Suprapubic skin (tissue), 4 donors: ENCODE data around the gene TMEM250.

Experiments used
- POLR2A ChIP-seq, 2 donors: fragments of 450-650 bp; IDR thresholded peaks; one replicate each; pipeline ENCODE4 v1.6.1; 2017; ENCODE audit warnings: antibody characterized with exemption in 2 of 2, mild to moderate bottlenecking in 2 of 2, moderate library complexity in 2 of 2
- POLR2AphosphoS5 ChIP-seq, 3 donors: sonication (generic); formaldehyde crosslinking; IDR thresholded peaks; one replicate each; pipeline ENCODE4 v1.6.1; 2017; ENCODE audit warnings: antibody characterized with exemption in 3 of 3

GRCh38 chr9:136145580-136145979 lies 26.9 kb upstream of the TMEM250 start:
- TF ChIP-seq POLR2AphosphoS5 (IDR thresholded peaks at IDR 0.05) (no peak), POLR2A (IDR thresholded peaks at IDR 0.05) (no peak)
